ENCODE results near the gene SHH. TPM values are rescaled to one million over a fixed set of nuclear protein-coding genes. Genes with fewer than 3 reads are reported as not detected.

SHH gene
- polyA plus RNA-seq, 12 donors = 0.05 to 8.8 (median 0.10) TPM; not detected in 5

DNA sequence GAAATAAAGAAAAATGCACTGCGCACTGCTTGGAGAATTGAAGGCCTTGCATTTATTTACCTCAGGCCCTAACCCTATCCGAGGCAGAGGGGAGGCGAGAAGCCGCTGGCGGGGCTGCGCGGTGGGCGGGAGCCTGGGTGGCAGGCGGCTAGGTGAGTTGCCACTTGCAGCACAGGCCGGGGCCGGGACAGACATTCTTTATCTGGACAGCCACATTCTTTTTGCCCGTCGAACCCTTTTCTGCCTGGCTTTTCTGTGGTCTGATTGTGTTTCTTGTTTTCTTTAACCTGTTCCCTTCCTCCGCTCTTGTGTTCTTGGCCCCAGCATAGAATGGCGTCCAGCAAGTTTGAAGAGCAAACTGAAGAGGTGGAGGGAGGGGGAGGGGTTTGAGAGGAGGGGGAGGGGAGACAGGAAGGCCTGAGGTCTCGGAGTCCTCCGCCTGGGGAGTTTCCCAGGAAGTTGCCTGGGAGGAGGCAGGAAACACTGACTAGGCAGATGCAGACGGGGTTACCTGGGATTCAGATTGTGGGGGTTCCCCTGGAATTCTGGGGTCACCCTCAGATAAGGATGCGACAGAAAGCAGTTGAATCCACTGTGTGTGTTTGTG lies 5.1 kb downstream of the SHH start:
- DNase-seq = no peak

DNA sequence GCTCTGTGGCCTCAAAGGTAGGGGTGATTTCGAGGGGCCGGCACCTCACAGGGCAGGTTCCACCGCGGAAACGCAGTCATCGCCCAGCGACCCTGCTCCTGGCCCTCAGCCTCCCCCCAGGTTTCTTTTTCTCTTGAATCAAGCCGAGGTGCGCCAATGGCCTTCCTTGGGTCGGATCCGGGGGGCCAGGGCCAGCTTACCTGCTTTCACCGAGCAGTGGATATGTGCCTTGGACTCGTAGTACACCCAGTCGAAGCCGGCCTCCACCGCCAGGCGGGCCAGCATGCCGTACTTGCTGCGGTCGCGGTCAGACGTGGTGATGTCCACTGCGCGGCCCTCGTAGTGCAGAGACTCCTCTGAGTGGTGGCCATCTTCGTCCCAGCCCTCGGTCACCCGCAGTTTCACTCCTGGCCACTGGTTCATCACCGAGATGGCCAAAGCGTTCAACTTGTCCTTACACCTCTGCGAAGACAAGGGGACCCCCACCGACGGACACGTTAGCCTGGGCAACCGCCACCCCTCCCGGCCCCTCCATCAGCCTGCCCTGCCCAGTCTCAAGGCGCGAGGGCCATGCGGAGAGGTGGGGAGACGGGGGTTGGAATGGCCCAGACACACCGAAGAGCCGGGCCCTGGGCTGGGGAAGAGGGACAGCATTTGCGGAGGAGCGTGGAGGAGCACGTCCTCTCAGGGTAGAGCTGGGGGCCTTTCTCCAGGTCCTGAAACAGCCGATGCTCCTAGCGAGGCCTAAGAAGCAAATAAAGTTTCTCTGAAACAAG lies 6.0 kb downstream of the SHH start:
- no peak for DNase-seq

DNA sequence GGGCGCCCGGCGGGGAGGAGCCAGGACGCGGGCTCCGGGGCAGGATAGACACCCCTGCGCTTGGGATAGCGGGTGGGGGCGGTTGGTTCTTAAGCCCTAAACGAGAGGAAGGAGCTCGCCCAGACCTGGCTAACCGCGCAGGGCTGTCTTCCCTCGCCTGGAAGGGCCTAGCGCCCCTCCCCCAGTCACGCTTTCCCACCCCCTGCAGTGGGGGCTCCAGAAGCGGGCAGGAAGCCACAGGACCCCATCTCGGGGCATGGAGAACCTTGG lies 6.5 kb downstream of the SHH start:
- DNase-seq = no peak

DNA sequence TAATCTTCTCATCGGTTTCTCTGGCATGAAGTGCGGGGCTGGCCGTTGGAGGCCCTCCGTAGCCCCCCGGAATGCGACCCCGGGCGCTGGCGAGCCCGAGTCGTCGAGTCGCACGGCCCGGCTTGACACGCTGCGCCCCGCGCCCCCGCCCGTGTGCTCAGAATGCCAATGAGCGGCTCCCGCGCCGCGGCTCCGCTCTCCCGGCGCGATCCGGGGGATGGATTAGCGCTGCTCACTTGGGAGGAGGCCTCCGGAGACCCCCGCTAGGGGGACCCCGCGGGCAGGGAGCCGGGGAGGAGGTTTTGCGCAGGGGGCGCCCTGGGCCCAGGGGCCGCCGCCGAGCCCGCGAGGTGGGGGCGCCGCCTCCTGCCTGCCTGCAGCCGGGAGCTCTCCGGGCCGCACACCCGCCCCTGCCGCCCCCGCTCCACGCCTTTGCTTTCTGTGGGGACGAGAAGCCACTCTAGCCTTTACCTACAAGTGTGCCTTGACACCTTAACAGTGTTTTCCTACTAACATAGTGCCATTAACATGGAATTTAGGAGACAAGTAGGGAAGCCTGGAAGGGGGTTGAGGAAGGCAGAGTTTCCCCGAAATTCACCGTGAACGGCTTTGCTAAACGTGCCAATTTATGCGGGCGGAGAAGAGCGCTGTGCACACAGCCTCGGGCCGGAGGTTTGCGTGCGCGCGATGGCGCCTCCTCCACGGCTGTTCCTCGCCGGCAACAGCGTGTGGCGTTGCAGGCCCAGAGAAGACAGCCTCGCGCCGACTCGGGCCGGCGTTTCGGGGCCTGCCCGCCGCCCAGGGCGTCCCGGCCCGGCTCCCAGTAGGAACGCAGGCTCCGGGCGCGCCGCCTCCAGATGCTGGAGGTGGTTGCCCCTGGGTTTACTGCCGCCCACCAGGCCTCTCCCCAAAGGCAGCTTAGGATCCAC lies 7.1 kb downstream of the SHH start:
- peak; percentile 29 for DNase-seq

DNA sequence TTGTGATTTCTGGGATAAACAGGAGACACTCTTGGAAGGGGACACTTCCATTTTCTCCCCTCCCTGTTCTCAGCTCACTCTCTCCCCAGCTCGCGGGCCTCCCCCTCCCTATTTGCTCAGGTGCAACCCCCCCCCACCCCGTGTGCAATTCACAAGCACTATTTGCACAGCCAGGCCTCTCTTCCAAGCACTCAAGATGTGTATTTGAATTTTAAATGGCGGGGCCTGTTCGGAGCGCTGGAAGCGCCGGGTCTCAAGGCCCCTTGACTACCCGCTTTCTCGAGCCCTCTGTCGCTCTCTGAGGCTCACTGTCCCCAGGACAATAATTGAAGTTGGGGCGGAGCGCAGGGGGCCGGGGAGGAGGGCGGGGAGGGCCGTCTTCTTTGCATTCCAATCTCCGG lies 7.8 kb downstream of the SHH start:
- no peak for DNase-seq

DNA sequence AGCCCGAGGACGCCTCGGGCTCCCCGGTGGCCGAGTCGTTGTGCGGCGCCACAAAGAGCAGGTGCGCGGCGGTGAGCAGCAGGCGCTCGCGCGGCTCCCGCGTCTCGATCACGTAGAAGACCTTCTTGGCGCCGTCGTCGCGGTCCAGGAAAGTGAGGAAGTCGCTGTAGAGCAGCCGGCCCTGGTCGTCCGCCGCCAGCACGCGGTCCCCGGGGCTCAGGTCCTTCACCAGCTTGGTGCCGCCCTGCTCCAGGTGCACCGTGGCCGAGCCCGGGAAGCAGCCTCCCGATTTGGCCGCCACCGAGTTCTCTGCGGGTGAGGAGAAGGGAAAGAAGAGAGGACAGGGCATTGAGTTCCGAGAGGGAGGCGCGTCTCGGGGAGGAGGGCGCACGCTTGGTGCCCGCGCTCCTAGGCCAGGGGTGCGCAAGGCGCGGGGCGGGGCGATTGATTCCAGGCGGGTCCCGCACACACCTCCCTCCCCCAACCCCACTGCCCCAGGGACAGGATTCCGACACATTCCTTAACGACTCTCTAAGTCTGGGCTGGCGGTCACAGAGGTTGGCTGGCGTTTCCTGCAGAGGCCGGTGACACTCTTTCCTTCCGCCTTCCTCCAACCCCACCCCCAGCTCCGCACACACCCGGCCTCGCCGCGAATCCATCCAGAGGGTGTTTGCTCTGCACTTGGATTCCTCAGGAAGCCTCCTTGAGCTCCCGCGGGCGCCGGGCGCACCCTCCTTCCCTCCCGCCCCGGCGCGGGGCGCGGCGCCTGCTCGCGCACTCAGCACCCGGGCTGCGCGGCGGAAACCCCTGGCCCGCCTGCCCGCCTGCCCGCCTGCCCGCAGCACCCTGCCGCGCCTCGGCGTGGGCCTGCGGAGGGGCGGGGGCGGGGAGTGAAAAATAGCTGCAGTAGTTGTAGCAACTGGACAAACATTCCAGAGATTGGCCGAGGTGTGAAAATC lies 8.6 kb downstream of the SHH start:
- DNase-seq = no peak

DNA sequence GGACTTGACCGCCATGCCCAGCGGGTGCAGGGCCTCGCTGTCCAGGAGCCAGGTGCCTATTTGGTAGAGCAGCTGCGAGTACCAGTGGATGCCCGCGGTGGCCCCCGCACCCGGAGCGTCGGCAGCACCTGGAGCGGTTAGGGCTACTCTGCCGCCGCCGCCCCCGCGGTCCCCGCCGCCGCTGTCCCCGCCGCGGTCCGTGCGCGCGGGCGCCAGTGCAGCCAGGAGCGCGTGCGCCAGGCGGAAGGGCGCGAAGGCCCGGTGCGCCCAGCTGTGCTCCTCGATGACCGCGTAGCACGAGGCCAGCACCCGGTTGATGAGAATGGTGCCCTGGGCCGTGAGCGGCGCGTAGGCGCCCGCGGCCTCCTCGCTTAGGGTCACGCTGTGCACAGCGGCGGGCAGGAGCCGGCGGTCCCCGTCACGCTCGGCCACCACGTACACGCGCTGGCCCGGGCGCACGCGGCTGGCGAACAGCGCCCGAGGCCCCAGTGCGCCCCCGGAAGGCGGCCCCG lies 9.3 kb downstream of the SHH start:
- no peak for DNase-seq

DNA sequence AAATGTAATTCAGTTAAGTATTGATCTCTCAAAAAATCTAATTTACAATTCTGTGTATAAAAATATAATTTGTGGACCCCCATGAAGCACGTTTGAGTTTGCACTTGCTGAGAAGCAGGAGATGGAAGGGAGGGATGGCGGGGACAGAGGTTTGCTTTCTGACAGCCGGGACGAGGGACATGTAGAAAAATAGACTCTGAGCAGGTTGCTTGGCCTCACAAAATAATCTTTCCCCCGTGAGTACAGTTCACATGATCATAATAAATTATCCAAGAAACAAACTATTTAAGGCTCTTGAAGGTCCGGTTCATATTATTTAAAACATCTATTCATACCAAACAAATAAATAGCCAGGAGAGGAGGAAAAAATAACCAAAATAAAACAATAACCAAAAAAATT lies 10.0 kb downstream of the SHH start:
- no peak for DNase-seq

DNA sequence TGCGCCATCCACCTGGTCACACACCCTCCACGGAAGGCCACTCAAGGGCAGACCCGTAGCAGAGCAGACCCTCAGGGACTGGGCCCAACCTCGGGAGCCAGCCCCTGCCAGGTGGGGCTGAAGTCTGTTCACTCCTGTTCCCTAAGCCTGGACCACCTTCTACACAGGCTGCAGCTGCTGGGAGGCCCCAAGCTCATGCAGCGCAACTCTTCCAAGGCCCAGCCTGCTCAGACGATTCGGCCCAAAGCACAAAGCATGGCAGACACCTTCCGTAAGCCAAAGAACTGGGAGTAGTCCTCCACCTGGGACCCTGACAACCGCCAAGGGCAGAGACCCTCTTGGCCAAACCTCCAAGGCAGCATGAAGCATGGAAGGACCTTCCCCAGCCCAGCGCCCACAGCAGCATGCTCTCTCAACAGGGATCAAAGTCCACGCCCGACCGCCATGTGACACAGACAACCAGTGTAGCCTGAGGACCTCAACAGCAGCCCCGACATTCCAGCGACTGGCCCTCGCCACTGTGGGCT lies 11.5 kb downstream of the SHH start:
- no peak for DNase-seq

DNA sequence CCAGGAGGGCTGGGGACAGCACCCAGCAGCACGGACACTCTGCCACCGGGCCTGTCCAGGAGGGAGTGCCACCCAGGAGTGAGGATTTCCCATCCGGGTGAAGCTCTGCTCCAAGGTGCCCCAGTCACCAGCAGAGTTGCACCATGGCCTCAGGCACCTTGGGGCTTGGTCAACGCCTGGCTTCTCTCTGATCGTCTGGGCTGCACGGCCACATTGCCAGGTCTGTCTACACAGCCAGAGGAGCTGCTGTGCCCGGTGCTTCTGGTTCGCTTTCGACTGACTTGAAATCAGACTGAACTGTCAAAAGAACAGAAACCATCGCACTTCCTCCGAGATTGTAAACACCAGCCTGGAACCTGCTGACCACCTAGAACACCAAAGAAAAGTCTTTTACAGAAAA lies 12.0 kb downstream of the SHH start:
- no peak for DNase-seq

DNA sequence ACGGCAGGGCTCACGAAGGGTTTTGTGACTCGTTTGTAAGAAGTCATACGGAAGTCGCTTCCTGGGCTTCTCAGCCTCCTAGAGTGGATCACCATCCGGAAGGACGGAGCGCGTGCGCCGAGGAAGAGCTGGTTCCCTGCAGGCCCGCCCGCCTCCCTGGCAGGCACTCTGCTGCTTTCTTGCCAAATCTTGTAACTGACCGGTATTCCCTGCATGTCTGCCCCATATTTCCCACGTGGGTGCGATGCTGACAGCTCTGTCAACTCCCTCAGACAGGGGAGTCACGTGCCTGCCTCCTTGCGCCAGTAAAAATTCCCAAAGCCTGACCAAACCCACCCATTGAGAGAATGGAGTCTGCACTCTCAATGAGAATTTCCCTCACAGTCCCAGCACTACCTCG lies 12.7 kb downstream of the SHH start:
- DNase-seq = no peak

DNA sequence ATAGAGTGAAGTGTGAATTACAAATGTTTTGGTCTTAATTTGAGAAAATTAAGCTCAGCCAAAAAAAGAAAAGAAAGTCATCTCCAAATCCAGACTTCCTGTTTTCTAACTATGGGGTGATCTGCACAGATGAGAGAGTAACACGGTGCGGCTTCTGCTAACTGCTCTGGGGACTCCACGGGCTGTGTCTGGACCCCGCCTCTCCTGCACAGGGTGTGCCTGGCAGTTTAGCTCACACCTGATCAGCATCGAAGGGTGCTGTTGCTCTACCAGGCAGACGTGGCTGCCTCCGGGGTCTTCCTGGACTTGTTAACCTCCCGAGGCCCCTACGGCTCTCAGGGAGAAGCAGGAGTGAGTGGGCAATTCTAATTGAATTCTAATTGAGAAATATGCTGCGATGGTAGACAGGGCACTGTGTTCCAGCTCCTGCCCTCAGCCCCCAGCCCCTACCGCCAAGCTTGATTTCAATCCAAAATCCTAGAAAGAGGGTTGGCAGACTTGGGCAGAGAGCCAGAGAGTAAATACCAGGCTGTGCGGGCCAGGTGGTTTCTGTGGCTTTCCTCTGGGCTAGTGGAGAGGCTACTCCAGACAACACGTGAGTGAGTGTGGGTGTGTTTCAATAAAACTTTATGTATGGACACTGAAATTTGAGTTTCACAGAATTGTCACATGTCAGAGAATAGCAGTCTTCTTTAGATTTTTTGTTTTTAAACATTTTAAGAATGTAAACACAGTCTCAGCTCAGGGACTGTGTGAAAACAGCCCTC lies 13.4 kb downstream of the SHH start:
- no peak for DNase-seq

DNA sequence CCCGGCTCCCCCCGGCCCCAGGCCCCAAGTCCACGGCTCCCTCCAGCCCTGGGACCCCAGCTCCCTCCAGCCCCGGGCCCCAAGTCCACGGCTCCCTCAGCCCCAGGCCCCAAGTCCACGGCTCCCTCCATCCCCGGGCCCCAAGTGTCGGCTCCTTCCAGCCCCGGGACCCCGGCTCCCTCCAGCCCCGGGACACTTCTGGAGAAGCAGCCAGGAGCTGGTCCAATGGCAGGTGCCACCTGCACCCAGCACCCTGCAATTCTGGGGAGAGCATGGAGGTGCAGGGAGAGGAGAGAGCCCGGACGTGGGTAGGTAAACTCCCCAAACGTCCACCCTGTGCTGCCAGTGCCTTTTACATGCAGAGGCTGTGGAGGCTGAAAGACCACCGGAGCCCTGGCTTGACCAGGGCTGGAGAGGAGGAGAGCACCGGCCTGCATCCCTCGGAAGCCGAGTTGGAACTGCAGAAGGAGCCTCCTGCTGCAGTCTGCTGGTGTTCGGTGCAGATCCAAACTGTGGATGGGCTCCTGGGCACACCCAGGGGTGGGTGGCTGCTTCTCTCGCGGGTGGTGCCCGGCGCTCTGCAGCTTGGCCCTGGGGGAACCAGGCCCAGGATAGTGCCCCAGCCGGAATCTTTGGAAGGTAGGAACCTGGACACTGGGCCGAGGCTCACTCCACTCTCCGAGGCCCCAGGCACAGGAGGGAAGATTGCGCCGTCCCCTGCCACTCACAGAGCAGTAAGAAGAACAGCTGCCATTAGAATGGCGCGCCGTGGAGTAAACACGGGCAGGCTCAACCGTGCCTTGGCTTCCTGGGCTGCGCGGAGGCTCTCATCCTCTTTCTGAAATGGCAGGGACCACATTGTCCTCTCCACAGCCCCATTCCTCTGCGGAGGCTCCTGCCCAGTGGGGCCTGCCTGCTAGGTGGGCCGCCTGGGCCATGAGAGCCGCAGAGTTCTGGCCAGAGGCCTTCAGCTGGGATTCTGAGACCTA lies 14.7 kb downstream of the SHH start:
- no peak for DNase-seq

DNA sequence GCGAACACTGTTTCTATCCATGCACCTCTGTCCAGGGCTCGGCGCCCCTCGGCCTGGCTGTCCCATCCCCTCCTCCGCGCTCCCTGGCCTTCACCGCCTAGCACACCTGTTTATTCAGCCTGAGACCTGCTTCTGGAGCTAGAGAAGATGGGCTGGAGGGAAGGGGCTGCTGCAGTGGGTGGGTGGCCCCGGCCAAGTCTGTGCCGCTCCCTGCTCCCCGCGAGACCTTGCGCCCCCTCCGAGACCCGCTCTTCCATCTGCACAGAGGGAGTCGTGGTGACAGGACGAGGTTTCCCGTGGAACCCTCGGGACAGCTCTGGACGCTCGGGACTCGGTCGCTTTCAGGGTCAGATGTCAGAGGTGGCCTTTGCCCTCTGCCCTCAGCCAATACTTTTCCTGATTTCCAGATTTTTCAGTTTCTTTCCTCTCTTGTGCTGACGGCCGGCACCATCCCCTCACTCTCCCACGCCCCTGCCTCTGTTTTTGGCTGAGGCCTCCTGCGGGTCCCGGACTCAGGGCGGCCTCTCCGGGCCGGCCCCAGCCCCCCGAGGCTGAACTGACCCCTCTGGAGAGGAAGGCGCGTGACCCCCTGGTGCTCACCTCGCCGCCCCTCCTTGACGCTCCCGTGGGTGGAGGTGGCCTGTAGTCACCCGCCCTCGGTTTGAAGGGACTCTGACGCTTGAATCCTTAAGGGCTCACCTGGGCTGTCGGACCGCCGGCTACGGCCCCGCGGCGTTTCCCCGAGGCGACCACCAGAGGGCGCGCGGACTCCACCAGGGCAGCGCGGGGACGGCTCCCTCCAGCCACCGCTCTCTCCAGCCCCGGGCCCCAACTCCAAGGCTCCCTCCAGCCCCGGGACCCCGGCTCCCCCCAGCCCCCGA lies 15.6 kb downstream of the SHH start:
- no peak for DNase-seq

DNA sequence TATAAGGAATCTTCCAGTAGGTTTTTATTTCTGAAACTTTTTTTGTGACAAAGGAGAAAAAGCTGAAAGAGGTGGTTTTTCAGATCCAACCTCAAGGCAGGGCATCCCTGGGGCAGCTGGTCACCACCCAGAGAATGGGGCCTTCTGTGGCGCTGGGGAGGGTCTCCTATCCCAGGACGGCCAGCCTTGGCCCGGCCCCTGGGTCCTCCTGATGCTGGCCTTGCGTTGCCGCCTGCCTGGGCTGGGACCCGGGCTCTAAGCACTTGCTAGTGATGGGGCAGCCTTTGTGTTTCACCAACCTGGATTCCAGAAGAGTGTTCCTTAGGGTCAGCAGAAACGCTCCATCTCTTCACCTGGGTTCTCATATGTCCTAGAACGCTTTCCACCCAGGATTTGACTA lies 16.3 kb downstream of the SHH start:
- no peak for DNase-seq

DNA sequence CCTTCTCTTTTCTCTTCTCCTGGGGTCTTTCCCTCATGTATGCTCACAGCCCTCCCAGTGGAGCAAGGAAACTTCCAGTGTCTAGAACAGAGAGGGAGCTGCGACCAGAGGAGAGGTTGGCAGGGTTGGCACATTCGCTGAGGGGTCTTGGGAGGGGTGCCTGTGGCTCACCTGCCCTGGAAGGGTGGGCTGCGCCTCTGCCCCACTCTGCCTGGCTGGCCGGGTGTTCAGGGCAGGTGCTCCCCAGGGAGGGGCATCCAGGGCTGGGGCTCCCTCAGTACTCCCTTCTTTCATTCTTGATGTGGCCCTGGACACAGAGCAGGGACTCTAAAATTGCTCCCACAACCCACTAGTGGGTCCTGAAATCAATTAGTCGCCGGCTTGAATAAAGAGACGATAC lies 16.9 kb downstream of the SHH start:
- DNase-seq = no peak

DNA sequence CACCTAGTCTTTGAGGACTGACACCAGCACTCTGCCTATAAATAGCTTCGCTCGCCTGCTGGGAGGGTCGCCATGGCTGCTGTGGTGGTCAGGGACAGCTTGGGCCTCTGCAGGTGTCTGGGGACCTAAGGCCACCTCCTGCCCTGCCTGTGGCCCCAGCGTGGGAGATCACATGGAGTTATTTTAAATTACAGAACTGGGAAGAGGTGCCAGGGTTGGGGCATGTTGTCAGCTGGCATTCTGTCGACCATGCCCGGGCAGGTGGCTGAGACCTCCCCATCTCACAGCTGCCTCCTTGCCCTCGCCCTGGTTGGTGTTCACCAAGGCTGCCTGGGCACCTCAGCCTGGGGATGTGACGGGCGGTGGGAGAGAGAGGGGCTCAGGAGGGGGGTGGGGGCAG lies 18.1 kb downstream of the SHH start:
- DNase-seq = no peak

DNA sequence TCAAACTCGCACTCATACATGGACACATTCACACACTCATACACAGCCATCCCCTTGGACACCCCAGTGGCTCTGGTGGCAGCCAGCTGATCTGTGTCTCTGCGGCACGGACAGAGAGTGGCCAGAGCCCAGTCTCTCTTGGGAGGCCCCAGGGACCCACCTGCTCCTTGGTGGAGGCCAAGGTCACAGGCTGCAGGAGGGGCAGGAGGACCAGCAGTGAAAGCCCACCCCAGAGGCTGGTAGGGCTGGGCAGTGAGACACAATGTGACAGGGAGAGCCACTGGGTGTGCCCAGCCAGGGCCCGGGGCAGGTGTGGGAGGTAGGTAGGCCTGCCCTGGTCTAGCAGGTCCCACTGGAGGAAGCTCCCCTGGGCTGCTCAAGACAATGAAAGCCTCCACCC lies 18.5 kb downstream of the SHH start:
- no peak for DNase-seq

Data from muscle of arm (tissue), 12 donors.